H9 (cell line): ENCODE measurements around the gene STK32C. TPM values are rescaled to one million over a fixed set of nuclear protein-coding genes. Genes with fewer than 3 reads are reported as not detected.

Experiments used
- DNase-seq: peaks from one replicate; pipeline ENCODE4 v3.0.0-alpha.2; 2017
- H2AFZ ChIP-seq: one replicate; pipeline ENCODE4 v1.6.1; 2013; ENCODE audit warnings: mild to moderate bottlenecking, low read length, control low read depth, moderate library complexity
- H2AK5ac ChIP-seq: 2 replicates; pipeline ENCODE4 v1.6.1; 2013; ENCODE audit warnings: low read length, control low read depth, mixed read lengths; ENCODE audit not compliant: insufficient read length
- H2BK120ac ChIP-seq: one replicate; pipeline ENCODE4 v1.6.1; 2013; ENCODE audit warnings: low read depth, mild to moderate bottlenecking, low read length, control low read depth, inconsistent platforms; ENCODE audit not compliant: poor library complexity, severe bottlenecking
- H2BK12ac ChIP-seq: 2 replicates; pipeline ENCODE4 v1.6.1; 2013; ENCODE audit warnings: low read length, control low read depth, mixed read lengths, low read depth; ENCODE audit not compliant: insufficient read length
- H2BK15ac ChIP-seq: 2 replicates; pipeline ENCODE4 v1.6.1; 2013; ENCODE audit warnings: low read depth, low read length, control low read depth
- H2BK20ac ChIP-seq: one replicate; pipeline ENCODE4 v1.6.1; 2013; ENCODE audit warnings: low read depth, mild to moderate bottlenecking, low read length, control low read depth, inconsistent platforms; ENCODE audit not compliant: poor library complexity, severe bottlenecking
- H2BK5ac ChIP-seq: 2 replicates; pipeline ENCODE4 v1.6.1; 2013; ENCODE audit warnings: low read length, control low read depth, mixed read lengths; ENCODE audit not compliant: insufficient read length
- H3K14ac ChIP-seq: 2 replicates; pipeline ENCODE4 v1.6.1; 2013; ENCODE audit warnings: low read length, control low read depth; ENCODE audit not compliant: insufficient read depth
- H3K18ac ChIP-seq: 2 replicates; pipeline ENCODE4 v1.6.1; 2013; ENCODE audit warnings: low read depth, mild to moderate bottlenecking, mixed read lengths, low read length, control low read depth; ENCODE audit not compliant: insufficient read length
- H3K23ac ChIP-seq: 2 replicates; pipeline ENCODE4 v1.6.1; 2013; ENCODE audit warnings: low read length, control low read depth, mixed read lengths, low read depth; ENCODE audit not compliant: insufficient read length
- H3K23me2 ChIP-seq: 2 replicates; pipeline ENCODE4 v1.6.1; 2013; ENCODE audit warnings: low read depth, mild to moderate bottlenecking, mixed read lengths, low read length, control low read depth; ENCODE audit not compliant: insufficient read length, poor library complexity, severe bottlenecking
- H3K27ac ChIP-seq: 2 replicates; pipeline ENCODE4 v1.5.1; 2013; ENCODE audit warnings: low read length, control low read depth, mixed read lengths, low read depth; ENCODE audit not compliant: insufficient read length
- H3K27me3 ChIP-seq: 2 replicates; pipeline ENCODE4 v1.6.1; 2013; ENCODE audit warnings: low read length, control low read depth, inconsistent platforms; ENCODE audit not compliant: insufficient read depth
- H3K4ac ChIP-seq: 2 replicates; pipeline ENCODE4 v1.6.1; 2013; ENCODE audit warnings: low read depth, mild to moderate bottlenecking, control low read depth, inconsistent platforms, low read length, moderate library complexity
- H3K4me1 ChIP-seq: 2 replicates; pipeline ENCODE4 v1.6.1; 2013; ENCODE audit warnings: low read length, control low read depth, inconsistent platforms; ENCODE audit not compliant: insufficient read depth
- H3K4me2 ChIP-seq: 2 replicates; pipeline ENCODE4 v1.6.1; 2013; ENCODE audit warnings: low read length, control low read depth, mixed read lengths; ENCODE audit not compliant: insufficient read length, insufficient read depth
- H3K56ac ChIP-seq: 2 replicates; pipeline ENCODE4 v1.6.1; 2013; ENCODE audit warnings: low read depth, mild to moderate bottlenecking, mixed read lengths, low read length, control low read depth; ENCODE audit not compliant: insufficient read length
- H3K79me1 ChIP-seq: 2 replicates; pipeline ENCODE4 v1.6.1; 2013; ENCODE audit warnings: low read depth, mild to moderate bottlenecking, moderate library complexity, low read length, control low read depth, inconsistent platforms; ENCODE audit not compliant: insufficient read depth, poor library complexity, severe bottlenecking
- H3K79me2 ChIP-seq: 2 replicates; pipeline ENCODE4 v1.6.1; 2013; ENCODE audit warnings: low read length, control low read depth, inconsistent platforms; ENCODE audit not compliant: insufficient read depth
- H3K9ac ChIP-seq: 2 replicates; pipeline ENCODE4 v1.6.1; 2013; ENCODE audit warnings: low read length, control low read depth, mixed read lengths; ENCODE audit not compliant: insufficient read length; ENCODE audit errors: extremely low read depth
- H3K9me3 ChIP-seq: one replicate; pipeline ENCODE4 v1.6.1; 2013; ENCODE audit warnings: low read depth, low read length, inconsistent platforms; ENCODE audit not compliant: control insufficient read depth
- H3T11ph ChIP-seq: one replicate; pipeline ENCODE4 v1.6.1; 2013; ENCODE audit warnings: mild to moderate bottlenecking, low read length, control low read depth, inconsistent platforms
- H4K20me1 ChIP-seq: one replicate; pipeline ENCODE4 v1.6.1; 2013; ENCODE audit not compliant: control insufficient read depth, insufficient read length, insufficient read depth
- H4K5ac ChIP-seq: 2 replicates; pipeline ENCODE4 v1.6.1; 2013; ENCODE audit warnings: low read depth, mild to moderate bottlenecking, mixed read lengths, low read length, control low read depth; ENCODE audit not compliant: insufficient read length
- H4K8ac ChIP-seq: replicated peaks from 2 replicates; pipeline ENCODE4 v1.6.1; 2013; ENCODE audit warnings: low read length, control low read depth, mixed read lengths, low read depth; ENCODE audit not compliant: insufficient read length
- H4K91ac ChIP-seq: 2 replicates; pipeline ENCODE4 v1.6.1; 2013; ENCODE audit warnings: low read depth, mild to moderate bottlenecking, moderate library complexity, mixed read lengths, low read length, control low read depth; ENCODE audit not compliant: insufficient read length
- H3K27ac Mint-ChIP-seq, 3 experiments: 2 replicates in 2 of 3; 3 replicates in 1 of 3; pipeline ENCODE4 v1.8.0; 2020 to 2021; ENCODE audit warnings: mixed read lengths in 3 of 3, mild to moderate bottlenecking in 1 of 3, moderate library complexity in 1 of 3
- H3K27me3 Mint-ChIP-seq: 2 replicates; pipeline ENCODE4 v1.8.0; 2021; ENCODE audit warnings: low read depth, mild to moderate bottlenecking, moderate library complexity, mixed read lengths
- H3K36me3 Mint-ChIP-seq, 3 experiments: 2 replicates in 2 of 3; 3 replicates in 1 of 3; pipeline ENCODE4 v1.8.0; 2020 to 2021; ENCODE audit warnings: low read depth in 3 of 3, mixed read lengths in 3 of 3; ENCODE audit not compliant: insufficient read depth in 1 of 3
- H3K4me1 Mint-ChIP-seq, 2 experiments: 2 replicates each; pipeline ENCODE4 v1.8.0; 2020; ENCODE audit warnings: mixed read lengths in 2 of 2
- H3K4me3 Mint-ChIP-seq, 2 experiments: 2 replicates in 1 of 2; 3 replicates in 1 of 2; pipeline ENCODE4 v1.8.0; 2020 to 2021; ENCODE audit warnings: mild to moderate bottlenecking in 2 of 2, mixed read lengths in 2 of 2, moderate library complexity in 1 of 2
- H3K9me3 Mint-ChIP-seq, 2 experiments: 2 replicates in 1 of 2; 3 replicates in 1 of 2; pipeline ENCODE4 v1.8.0; 2020; ENCODE audit warnings: mild to moderate bottlenecking in 2 of 2, mixed read lengths in 2 of 2, moderate library complexity in 1 of 2
- WGBS: extraction: QIAGEN DNeasy Blood & Tissue Kit; methylation state at CpG from one replicate; pipeline ENCODE4 v1.1.7; 2013; ENCODE audit warnings: missing lambda C conversion rate, low lambda C conversion rate, mixed read lengths; ENCODE audit not compliant: insufficient read length; ENCODE audit errors: extremely low coverage; 5-methylcytosine and 5-hydroxymethylcytosine counted together
- total RNA-seq: library from RNA; stranded (reverse); gene quantifications from 2 replicates; pipeline ENCODE4 v1.2.1, GENCODE V29; 2021
- TF ChIP-seq, protein P1 (sequence below): fragments of 200-600 bp; sonication (generic); conservative IDR thresholded peaks from 3 replicates; pipeline ENCODE4 v1.8.0; 2021; ENCODE audit warnings: antibody characterized with exemption, mild to moderate bottlenecking

The STK32C gene
- total RNA-seq, 1 experiment from 2014 or later: 11.3 TPM

- H4K20me1 ChIP-seq: no peaks in the 10 kb centered on the region
- peaks cover 0 to 4% (median 0%) of the 10 kb centered on the region in 3 experiments; a peak in 3 of 7 replicates for H3K36me3 Mint-ChIP-seq
These were observed 33.3 kb upstream of the STK32C start for GRCh38 chr10:132341017-132341416.

More at GRCh38 chr10:132341017-132341416, 33.3 kb upstream of the STK32C start:
- no peaks in the 10 kb centered on the region for H3K4me1 ChIP-seq
- no peak overlapping the region for H3K27ac ChIP-seq
- Mint-ChIP-seq H3K27me3 (peaks cover 3% of the 10 kb centered on the region; the same call in 1 of the 2 replicates), H3K27ac (no peak overlapping the region), H3K9me3 (no peaks in the 10 kb centered on the region; a peak in 1 of 5 replicates), H3K4me3 (no peak overlapping the region), H3K4me1 (peaks cover 9 to 11% of the 10 kb centered on the region in 2 experiments)
- no peak overlapping the region for H3K56ac ChIP-seq
- no peak overlapping the region for H2BK12ac ChIP-seq
- no peak overlapping the region for H4K91ac ChIP-seq
- no peaks in the 10 kb centered on the region for H3K23me2 ChIP-seq
- no peak overlapping the region for H3K4ac ChIP-seq
- no peak overlapping the region for H3K4me2 ChIP-seq
- H2BK5ac ChIP-seq: no peak overlapping the region
- WGBS: no CpG with 5 or more reads among the region's 6 CpGs
- H2BK15ac ChIP-seq: no peak overlapping the region
- no peak overlapping the region for H3K23ac ChIP-seq
- TF ChIP-seq, protein P1, sequence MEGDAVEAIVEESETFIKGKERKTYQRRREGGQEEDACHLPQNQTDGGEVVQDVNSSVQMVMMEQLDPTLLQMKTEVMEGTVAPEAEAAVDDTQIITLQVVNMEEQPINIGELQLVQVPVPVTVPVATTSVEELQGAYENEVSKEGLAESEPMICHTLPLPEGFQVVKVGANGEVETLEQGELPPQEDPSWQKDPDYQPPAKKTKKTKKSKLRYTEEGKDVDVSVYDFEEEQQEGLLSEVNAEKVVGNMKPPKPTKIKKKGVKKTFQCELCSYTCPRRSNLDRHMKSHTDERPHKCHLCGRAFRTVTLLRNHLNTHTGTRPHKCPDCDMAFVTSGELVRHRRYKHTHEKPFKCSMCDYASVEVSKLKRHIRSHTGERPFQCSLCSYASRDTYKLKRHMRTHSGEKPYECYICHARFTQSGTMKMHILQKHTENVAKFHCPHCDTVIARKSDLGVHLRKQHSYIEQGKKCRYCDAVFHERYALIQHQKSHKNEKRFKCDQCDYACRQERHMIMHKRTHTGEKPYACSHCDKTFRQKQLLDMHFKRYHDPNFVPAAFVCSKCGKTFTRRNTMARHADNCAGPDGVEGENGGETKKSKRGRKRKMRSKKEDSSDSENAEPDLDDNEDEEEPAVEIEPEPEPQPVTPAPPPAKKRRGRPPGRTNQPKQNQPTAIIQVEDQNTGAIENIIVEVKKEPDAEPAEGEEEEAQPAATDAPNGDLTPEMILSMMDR: no peak
- no peak overlapping the region for H2BK120ac ChIP-seq
- H3K14ac ChIP-seq: no peak overlapping the region
- H3T11ph ChIP-seq: no peak overlapping the region
- H3K79me1 ChIP-seq: no peaks in the 10 kb centered on the region
- no peak overlapping the region for H2BK20ac ChIP-seq
- no peaks in the 10 kb centered on the region for H3K27me3 ChIP-seq
- H3K9me3 ChIP-seq: no peaks in the 10 kb centered on the region
- H4K5ac ChIP-seq: no peak overlapping the region
- no peak overlapping the region for H4K8ac ChIP-seq
- H2AK5ac ChIP-seq: no peak overlapping the region
- H3K18ac ChIP-seq: no peak overlapping the region
- no peak for DNase-seq
- H2AFZ ChIP-seq: no peak overlapping the region
- H3K79me2 ChIP-seq: no peaks in the 10 kb centered on the region
- H3K9ac ChIP-seq: no peak overlapping the region
